ENCODE results near the gene OTOP3. TPM values are rescaled to one million over a fixed set of nuclear protein-coding genes. Genes with fewer than 3 reads are reported as not detected.
"Not testable (repeated sequence)": the region's sequence is repeated elsewhere in the genome, so short reads cannot be mapped to it uniquely, and the experiment has no call there.

OTOP3 gene
- total RNA-seq, 6 donors from 2014 or later, result not detected

GRCh38 chr17:74964246-74964761 is 28.6 kb downstream of the OTOP3 start:
- peak in 1 of 2 donors; percentile 56 for DNase-seq
- WGBS, 2 donors, result 91% methylated on average over 11 to 12 of the region's 12 CpGs
- no peak overlapping the region for H3K4me3 ChIP-seq
- H3K9me3 ChIP-seq, result no peaks in the 10 kb centered on the region
- H3K36me3 ChIP-seq, result peaks cover 0 to 27% (median 3%) of the 10 kb centered on the region in 4 donors
- H3K4me1 ChIP-seq, result peaks cover 7 to 25% (median 13%) of the 10 kb centered on the region in 4 donors
- no peak overlapping the region for H3K27ac ChIP-seq
- no peaks in the 10 kb centered on the region for H3K27me3 ChIP-seq
- TF ChIP-seq EP300 (IDR thresholded peaks at IDR 0.05) (no peak), POLR2A (IDR thresholded peaks at IDR 0.05) (no peak), POLR2AphosphoS5 (IDR thresholded peaks at IDR 0.05) (no peak)
- TF ChIP-seq, protein P1, sequence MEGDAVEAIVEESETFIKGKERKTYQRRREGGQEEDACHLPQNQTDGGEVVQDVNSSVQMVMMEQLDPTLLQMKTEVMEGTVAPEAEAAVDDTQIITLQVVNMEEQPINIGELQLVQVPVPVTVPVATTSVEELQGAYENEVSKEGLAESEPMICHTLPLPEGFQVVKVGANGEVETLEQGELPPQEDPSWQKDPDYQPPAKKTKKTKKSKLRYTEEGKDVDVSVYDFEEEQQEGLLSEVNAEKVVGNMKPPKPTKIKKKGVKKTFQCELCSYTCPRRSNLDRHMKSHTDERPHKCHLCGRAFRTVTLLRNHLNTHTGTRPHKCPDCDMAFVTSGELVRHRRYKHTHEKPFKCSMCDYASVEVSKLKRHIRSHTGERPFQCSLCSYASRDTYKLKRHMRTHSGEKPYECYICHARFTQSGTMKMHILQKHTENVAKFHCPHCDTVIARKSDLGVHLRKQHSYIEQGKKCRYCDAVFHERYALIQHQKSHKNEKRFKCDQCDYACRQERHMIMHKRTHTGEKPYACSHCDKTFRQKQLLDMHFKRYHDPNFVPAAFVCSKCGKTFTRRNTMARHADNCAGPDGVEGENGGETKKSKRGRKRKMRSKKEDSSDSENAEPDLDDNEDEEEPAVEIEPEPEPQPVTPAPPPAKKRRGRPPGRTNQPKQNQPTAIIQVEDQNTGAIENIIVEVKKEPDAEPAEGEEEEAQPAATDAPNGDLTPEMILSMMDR (IDR thresholded peaks at IDR 0.05), result no peak
- no peak for ATAC-seq (ENCODE audit: low FRiP score in 2 of 2)

- TF ChIP-seq POLR2AphosphoS5 (IDR thresholded peaks at IDR 0.05) (no peak), POLR2A (IDR thresholded peaks at IDR 0.05) (no peak), EP300 (IDR thresholded peaks at IDR 0.05) (no peak)
- TF ChIP-seq, protein P1 (IDR thresholded peaks at IDR 0.05), result no peak
- H3K9me3 ChIP-seq, result no peaks in the 10 kb centered on the region
- H3K4me1 ChIP-seq, result peaks cover 11 to 32% (median 17%) of the 10 kb centered on the region in 4 donors
- H3K27ac ChIP-seq, result no peak overlapping the region
- ATAC-seq (ENCODE audit: low FRiP score in 2 of 2) (no peak), DNase-seq (peak in 1 of 2 donors; percentile 72)
- no peaks in the 10 kb centered on the region for H3K27me3 ChIP-seq
- H3K36me3 ChIP-seq, result peaks cover 0 to 22% (median 0%) of the 10 kb centered on the region in 4 donors
- 80 to 83% methylated on average over 13 to 14 of the region's 14 CpGs for WGBS, 2 donors
- H3K4me3 ChIP-seq, result no peak overlapping the region
These were observed 29.4 kb downstream of the OTOP3 start for GRCh38 chr17:74964988-74965622.

DNA sequence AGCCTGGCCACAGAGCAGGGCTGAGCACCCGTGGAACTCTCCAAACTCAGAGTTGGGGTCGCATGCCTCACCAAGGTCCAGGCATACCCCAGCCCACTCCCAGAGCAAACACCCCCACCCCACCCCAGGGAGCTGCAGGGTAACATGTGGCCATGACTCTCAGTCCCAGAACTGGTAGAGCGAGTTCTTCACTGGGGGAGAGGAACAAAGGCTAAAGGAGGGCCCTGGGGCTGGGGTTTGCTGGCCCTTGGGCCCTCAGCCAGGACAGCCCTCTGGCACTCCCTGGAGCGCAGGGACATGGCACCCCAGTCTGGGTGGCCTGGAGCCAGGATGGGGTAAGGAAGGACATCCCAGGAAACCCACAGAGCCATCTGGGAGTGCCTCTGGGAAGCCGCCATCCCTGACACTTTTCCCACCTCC is 32.7 kb downstream of the OTOP3 start:
- ATAC-seq (ENCODE audit: low FRiP score in 2 of 2) (peak in 1 of 2 donors; percentile 20), DNase-seq (peak in 1 of 2 donors; percentile 32)
- Histone ChIP-seq H3K9me3 (no peaks in the 10 kb centered on the region), H3K27me3 (peaks cover 0 to 10% (median 7%) of the 10 kb centered on the region in 4 donors), H3K27ac (peak overlapping the region in 3 of 4 donors; percentile 21 to 76 (median 34)), H3K4me3 (no peak overlapping the region), H3K4me1 (peaks cover 25 to 47% (median 32%) of the 10 kb centered on the region in 4 donors), H3K36me3 (peaks cover 0 to 3% (median 0%) of the 10 kb centered on the region in 4 donors)
- TF ChIP-seq, protein P1 (IDR thresholded peaks at IDR 0.05), result no peak
- TF ChIP-seq POLR2AphosphoS5 (IDR thresholded peaks at IDR 0.05) (no peak), EP300 (IDR thresholded peaks at IDR 0.05) (no peak), POLR2A (IDR thresholded peaks at IDR 0.05) (no peak)
- WGBS, 2 donors, result 57 to 80% methylated on average over 1 to 5 of the region's 5 CpGs

DNA sequence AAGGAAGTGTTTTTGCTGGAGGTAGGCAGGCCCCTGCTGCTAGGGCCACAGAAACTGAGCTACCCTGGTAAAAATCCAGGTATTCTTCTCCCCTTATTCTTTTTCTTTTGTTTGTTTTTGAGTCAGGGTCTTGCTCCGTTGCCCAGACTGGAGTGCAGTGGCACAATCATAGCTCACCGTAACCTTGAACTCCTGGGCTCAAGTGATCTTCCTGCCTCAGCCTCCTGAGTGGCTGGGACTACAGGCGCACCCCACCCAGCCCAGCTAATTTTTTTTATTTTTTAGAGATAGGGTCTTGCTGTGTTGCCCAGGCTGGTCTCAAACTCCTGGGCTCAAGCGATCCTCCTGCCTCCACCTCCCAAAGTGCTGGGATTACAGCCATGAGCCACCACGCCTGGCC is 33.8 kb downstream of the OTOP3 start:
- peaks cover 25 to 47% (median 32%) of the 10 kb centered on the region in 4 donors for H3K4me1 ChIP-seq
- not testable (repeated sequence) for ATAC-seq (ENCODE audit: low FRiP score in 2 of 2); H3K36me3 ChIP-seq; H3K9me3 ChIP-seq; DNase-seq; H3K4me3 ChIP-seq
- peaks cover 0 to 10% (median 7%) of the 10 kb centered on the region in 4 donors for H3K27me3 ChIP-seq
- 94 to 95% methylated on average over 5 of the region's 5 CpGs for WGBS, 2 donors
- H3K27ac ChIP-seq, result peak overlapping the region in 2 of 4 donors; percentile 36 to 76

- peak in 1 of 2 donors; percentile 35 for ATAC-seq (ENCODE audit: low FRiP score in 2 of 2)
- H3K27me3 ChIP-seq, result peaks cover 0 to 10% (median 7%) of the 10 kb centered on the region in 4 donors
- 65 to 67% methylated on average over 1 to 3 of the region's 3 CpGs for WGBS, 2 donors
- H3K4me3 ChIP-seq, result peak overlapping the region in 3 of 4 donors; percentile 73 to 83 (median 74)
- H3K27ac ChIP-seq, result peak overlapping the region in 3 of 4 donors; percentile 76 to 82 (median 81)
- TF ChIP-seq EP300 (IDR thresholded peaks at IDR 0.05) (no peak), POLR2A (IDR thresholded peaks at IDR 0.05) (no peak), POLR2AphosphoS5 (IDR thresholded peaks at IDR 0.05) (peak in 1 of 2 donors; percentile 51)
- TF ChIP-seq, protein P1 (IDR thresholded peaks at IDR 0.05), result no peak
- no peaks in the 10 kb centered on the region for H3K36me3 ChIP-seq
- no peaks in the 10 kb centered on the region for H3K9me3 ChIP-seq
- no peak for DNase-seq
- peaks cover 25 to 47% (median 32%) of the 10 kb centered on the region in 4 donors for H3K4me1 ChIP-seq
These were observed 34.7 kb downstream of the OTOP3 start for GRCh38 chr17:74970395-74970794.
